HT-29 (cell line): Measurements from ENCODE around the gene ADAMTS14. TPM values are rescaled to one million over a fixed set of nuclear protein-coding genes. Genes with fewer than 3 reads are reported as not detected.
A peak's percentile ranks its signal among the peaks of the same experiment; 100 is the strongest.
"Not testable (repeated sequence)": the region's sequence is repeated elsewhere in the genome, so short reads cannot be mapped to it uniquely, and the experiment has no call there.

Source experiments
- DNase-seq: peaks from one replicate; pipeline ENCODE4 v3.0.0-alpha.2; 2015; ENCODE audit warnings: low spot score
- total RNA-seq: library from RNA; depleted of rRNA; stranded (reverse); fragments of >200 nt; shearing (Covaris generic); gene quantifications from 2 replicates; pipeline ENCODE4 v1.2.3, GENCODE V29; 2014

ADAMTS14 gene
- total RNA-seq, 1 experiment from 2014 or later = 0.15 TPM

GRCh38 chr10:70770516-70770915 is 98.2 kb downstream of the ADAMTS14 start:
- DNase-seq = not testable (repeated sequence)

DNA sequence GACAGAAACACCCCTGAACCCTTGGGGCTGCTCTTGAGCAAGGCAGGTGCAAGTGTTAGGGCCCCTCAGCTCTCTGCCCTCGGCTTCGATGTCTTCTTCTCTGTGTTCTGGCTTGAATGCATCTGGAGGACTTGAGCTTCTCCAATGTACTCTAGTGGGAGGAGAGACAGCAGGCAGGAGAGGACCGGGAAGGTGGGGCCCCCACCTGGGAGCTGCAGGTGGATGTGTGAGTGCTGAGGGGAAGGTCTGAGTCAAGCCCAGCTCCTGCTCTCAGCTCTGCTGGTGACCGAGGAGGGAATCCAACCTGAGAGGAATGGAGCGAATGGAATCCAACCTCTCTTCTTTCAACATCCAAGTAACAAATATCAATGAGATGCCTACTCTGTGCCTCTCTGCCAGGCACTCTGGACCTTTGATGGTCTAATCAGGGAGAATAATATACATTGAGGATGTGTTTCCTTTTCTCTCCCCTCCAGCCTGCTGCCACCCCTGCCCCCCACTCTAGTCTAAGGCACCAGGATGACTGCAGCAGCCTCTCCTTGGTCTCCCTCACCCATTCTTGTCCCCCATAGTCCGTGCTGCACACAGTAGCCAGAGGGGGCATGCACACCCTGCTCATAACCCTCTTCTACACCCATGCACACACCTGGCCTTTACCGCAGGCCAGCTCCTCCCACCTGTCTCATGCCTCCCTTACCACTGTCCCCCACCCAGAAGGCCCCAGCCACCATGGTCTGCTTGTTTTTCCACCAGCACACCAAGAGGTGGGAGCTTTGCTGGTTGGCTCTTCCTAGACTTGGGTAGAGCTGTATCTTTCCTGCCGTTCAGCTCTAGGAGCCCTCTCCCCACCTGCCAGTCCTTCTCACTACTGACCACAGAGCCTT is 99.2 kb downstream of the ADAMTS14 start:
- DNase-seq = no peak

GRCh38 chr10:70772627-70773026 is 100.3 kb downstream of the ADAMTS14 start:
- no peak for DNase-seq

DNA sequence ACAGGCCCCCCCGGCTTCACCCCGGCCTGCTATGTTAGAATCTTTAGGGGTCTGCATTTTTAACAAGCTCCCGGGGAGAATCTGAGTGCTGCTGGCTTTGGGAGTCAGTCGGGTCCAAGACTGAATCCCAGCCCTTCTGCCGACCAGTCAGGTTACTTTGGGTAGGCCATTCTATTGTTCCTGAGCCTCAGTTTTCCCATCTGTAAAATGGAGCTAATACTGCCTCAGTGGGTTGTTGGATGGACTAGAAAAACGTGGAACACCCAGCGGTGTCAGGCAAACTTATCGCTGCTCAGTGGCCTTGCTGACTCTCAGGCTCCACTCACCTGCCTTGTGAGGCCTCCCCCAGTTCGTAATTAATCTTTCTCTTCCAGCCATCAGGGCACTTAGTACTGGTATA is 101.2 kb downstream of the ADAMTS14 start:
- DNase-seq = no peak

- DNase-seq = no peak
Measured at GRCh38 chr10:70773965-70774809, 101.9 kb downstream of the ADAMTS14 start.

- DNase-seq = peak; percentile 35
Measured at GRCh38 chr10:70774810-70775678, 102.7 kb downstream of the ADAMTS14 start.

DNA sequence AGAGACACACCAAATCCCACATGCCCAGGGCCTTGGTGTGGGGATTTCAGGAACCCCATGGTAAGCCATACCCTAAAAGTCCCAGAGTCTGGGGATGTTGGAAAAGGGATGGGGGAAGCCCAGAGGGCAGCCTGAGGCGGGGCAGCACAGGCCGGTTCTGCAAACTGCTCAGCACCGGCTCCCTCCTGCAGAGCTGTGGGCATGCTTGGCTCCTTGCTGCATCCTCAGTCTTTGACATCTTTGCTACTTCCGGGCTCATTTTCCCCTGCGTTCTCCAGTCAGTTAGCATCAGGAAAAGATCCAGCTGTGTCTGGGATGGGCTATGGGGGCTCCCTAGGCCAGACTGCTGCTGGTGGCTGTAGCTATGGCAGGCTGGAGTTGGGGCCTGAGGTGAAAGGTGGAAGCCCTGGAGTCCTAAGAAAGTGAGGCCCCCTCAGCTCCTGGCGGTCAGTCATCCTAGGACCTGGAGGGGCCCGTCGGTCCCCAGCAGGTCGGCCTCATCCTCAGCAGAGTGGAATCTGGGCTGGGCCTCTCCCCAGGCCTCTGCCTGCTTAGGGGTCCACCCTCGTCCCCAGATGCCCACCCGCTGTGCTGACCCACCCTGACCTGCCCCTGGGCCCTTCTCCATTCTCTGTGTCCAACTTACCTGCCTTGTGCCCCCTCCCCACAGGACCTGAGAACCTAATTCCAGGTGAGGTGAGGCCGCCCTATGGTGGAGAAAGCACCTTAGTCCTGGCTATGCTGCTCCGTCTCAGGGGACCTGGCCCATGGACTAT is 103.6 kb downstream of the ADAMTS14 start:
- no peak for DNase-seq

- no peak for DNase-seq
Measured at GRCh38 chr10:70776455-70777005, 104.2 kb downstream of the ADAMTS14 start.

DNA sequence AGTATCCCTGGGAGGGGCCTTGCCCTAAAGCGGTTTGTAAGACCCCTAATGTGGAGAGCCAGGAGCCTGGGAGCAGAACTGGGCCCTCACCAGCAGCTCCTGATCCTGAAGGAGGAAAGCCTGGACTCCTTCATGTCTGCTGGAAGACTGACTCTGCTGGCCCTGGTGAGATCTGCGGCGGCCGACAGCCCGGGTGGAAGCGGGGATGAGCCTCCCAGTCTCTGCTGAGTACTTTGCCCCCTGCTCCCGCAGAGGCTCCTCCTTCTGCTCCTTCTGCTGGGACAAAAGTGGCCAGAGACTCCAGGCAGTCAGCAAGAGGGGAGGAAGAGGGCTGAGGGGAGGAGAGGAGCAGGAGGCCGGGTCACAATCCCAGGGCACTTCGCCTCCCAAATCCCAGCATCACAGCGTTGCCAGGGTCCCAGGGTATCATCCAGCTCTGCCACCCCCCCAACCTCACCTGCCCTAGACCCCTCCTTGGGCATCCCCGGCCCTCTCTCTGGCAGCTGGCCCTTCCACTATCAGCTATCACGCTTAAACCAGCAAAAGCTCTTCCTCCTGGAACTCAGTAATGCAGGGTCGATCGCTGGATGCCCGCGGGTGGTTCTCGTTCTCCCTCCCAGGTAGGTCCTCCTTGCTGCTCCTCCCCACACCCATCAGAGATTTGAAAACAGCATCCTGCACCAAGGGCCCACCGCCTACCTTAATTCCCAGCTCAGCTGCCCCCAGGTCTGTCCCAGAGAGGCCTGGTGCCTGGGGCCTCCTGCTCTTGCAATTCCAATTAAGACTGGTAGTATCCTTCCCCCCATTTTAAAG is 105.0 kb downstream of the ADAMTS14 start:
- DNase-seq = no peak

DNA sequence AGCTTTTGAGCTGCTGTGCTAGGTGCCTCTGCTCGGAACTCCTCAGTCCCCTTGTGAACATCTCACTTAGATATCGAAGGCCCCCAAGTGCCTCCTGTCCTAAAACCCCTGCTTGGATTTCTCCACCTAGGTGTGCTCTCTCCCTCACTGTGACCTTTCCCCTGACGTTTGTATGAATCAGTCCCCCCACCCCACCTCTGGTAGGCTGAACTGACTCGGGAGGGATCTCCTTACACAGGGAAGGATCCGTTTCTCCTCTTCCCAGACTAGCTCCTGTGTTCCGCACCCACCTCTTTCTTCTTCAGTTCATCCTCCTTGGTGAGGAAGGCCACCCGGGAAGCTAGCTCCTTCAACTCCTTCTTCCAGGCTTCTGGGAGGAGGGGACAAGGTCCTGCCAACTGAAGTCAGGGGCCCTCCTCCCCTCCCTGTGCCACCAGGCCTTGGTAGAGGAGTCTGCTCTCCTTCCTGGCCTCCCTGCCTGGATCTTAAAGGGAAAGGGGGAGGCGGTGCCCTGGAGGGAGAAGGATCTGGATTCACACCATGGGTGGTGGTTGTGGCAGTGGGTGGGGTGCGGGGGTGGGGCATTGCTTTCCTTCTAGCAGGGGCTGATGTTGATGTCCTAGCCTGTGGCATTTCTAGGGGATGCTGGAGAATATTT is 106.1 kb downstream of the ADAMTS14 start:
- no peak for DNase-seq

GRCh38 chr10:70779088-70779487 is 106.8 kb downstream of the ADAMTS14 start:
- DNase-seq = no peak

- no peak for DNase-seq
Measured at GRCh38 chr10:70779511-70780369, 107.4 kb downstream of the ADAMTS14 start.

- DNase-seq = no peak
Measured at GRCh38 chr10:70780370-70780760, 108.1 kb downstream of the ADAMTS14 start.

GRCh38 chr10:70780772-70781171 is 108.5 kb downstream of the ADAMTS14 start:
- DNase-seq = no peak

- no peak for DNase-seq
Measured at GRCh38 chr10:70781461-70782051, 109.2 kb downstream of the ADAMTS14 start.

- DNase-seq = no peak
Measured at GRCh38 chr10:70782086-70782745, 109.9 kb downstream of the ADAMTS14 start.
